Measurements from ENCODE around the gene ARHGAP8.
"Not testable (repeated sequence)": the region's sequence is repeated elsewhere in the genome, so short reads cannot be mapped to it uniquely, and the experiment has no call there.

Gene ARHGAP8

GRCh38 chr22:44739666-44740065 lies 12.7 kb upstream of the ARHGAP8 start:
- not testable (repeated sequence) for DNase-seq (ENCODE audit: low read depth)

- DNase-seq (ENCODE audit: low read depth) = no peak
Measured at GRCh38 chr22:44740307-44740706, 12.1 kb upstream of the ARHGAP8 start.

GRCh38 chr22:44741929-44742328 lies 10.4 kb upstream of the ARHGAP8 start:
- DNase-seq (ENCODE audit: low read depth) = no peak

- DNase-seq (ENCODE audit: low read depth) = no peak
Measured at GRCh38 chr22:44743247-44743646, 9.1 kb upstream of the ARHGAP8 start.

- no peak for DNase-seq (ENCODE audit: low read depth)
Measured at GRCh38 chr22:44743804-44744211, 8.6 kb upstream of the ARHGAP8 start.

- no peak for DNase-seq (ENCODE audit: low read depth)
Measured at GRCh38 chr22:44745853-44746789, 6.3 kb upstream of the ARHGAP8 start.

GRCh38 chr22:44747784-44748127 lies 4.6 kb upstream of the ARHGAP8 start:
- DNase-seq (ENCODE audit: low read depth) = not testable (repeated sequence)

GRCh38 chr22:44748524-44748923 lies 3.9 kb upstream of the ARHGAP8 start:
- no peak for DNase-seq (ENCODE audit: low read depth)

GRCh38 chr22:44750481-44750880 lies 1.9 kb upstream of the ARHGAP8 start:
- DNase-seq (ENCODE audit: low read depth) = no peak

GRCh38 chr22:44753189-44754042 lies 1.0 kb downstream of the ARHGAP8 start:
- no peak for DNase-seq (ENCODE audit: low read depth)

- no peak for DNase-seq (ENCODE audit: low read depth)
Measured at GRCh38 chr22:44754998-44755397, 2.6 kb downstream of the ARHGAP8 start.

- no peak for DNase-seq (ENCODE audit: low read depth)
Measured at GRCh38 chr22:44755417-44755816, 3.0 kb downstream of the ARHGAP8 start.

- DNase-seq (ENCODE audit: low read depth) = no peak
Measured at GRCh38 chr22:44755956-44756361, 3.6 kb downstream of the ARHGAP8 start.

- DNase-seq (ENCODE audit: low read depth) = no peak
Measured at GRCh38 chr22:44758344-44758973, 6.1 kb downstream of the ARHGAP8 start.

GRCh38 chr22:44759001-44759400 lies 6.6 kb downstream of the ARHGAP8 start:
- no peak for DNase-seq (ENCODE audit: low read depth)

GRCh38 chr22:44759430-44760310 lies 7.3 kb downstream of the ARHGAP8 start:
- DNase-seq (ENCODE audit: low read depth) = no peak

- DNase-seq (ENCODE audit: low read depth) = no peak
Measured at GRCh38 chr22:44760476-44760875, 8.1 kb downstream of the ARHGAP8 start.

GRCh38 chr22:44761025-44761424 lies 8.7 kb downstream of the ARHGAP8 start:
- DNase-seq (ENCODE audit: low read depth) = no peak

GRCh38 chr22:44764373-44764772 lies 12.0 kb downstream of the ARHGAP8 start:
- no peak for DNase-seq (ENCODE audit: low read depth)

- DNase-seq (ENCODE audit: low read depth) = no peak
Measured at GRCh38 chr22:44764974-44765373, 12.6 kb downstream of the ARHGAP8 start.

GRCh38 chr22:44765571-44766285 lies 13.4 kb downstream of the ARHGAP8 start:
- no peak for DNase-seq (ENCODE audit: low read depth)

All from activated T-helper 9 cell treated with anti-CD3 and anti-CD28 coated beads, Interleukin-2, amount 50 U/mL, for 16 hours (primary cell).